Neural crest cell (in vitro differentiated cells): ENCODE results near the gene B4GALT2. TPM values are rescaled to one million over a fixed set of nuclear protein-coding genes. Genes with fewer than 3 reads are reported as not detected.

Experiments
- DNase-seq: peaks from one replicate; pipeline ENCODE4 v3.0.0; 2021; ENCODE audit warnings: low read depth, mixed read lengths, low spot score
- H3K27ac Mint-ChIP-seq: one replicate; pipeline ENCODE4 v1.8.0; 2021; ENCODE audit warnings: mild to moderate bottlenecking, mixed read lengths; ENCODE audit not compliant: unreplicated experiment
- H3K27me3 Mint-ChIP-seq: 2 replicates; pipeline ENCODE4 v1.8.0; 2021; ENCODE audit warnings: low read depth, mild to moderate bottlenecking, mixed read lengths
- H3K36me3 Mint-ChIP-seq: 2 replicates; pipeline ENCODE4 v1.8.0; 2021; ENCODE audit warnings: low read depth, mild to moderate bottlenecking, mixed read lengths
- H3K4me1 Mint-ChIP-seq: 2 replicates; pipeline ENCODE4 v1.8.0; 2021; ENCODE audit warnings: mixed read lengths
- H3K4me3 Mint-ChIP-seq: one replicate; pipeline ENCODE4 v1.8.0; 2021; ENCODE audit warnings: mild to moderate bottlenecking, mixed read lengths
- H3K9me3 Mint-ChIP-seq: 2 replicates; pipeline ENCODE4 v1.8.0; 2021; ENCODE audit warnings: mixed read lengths
- CTCF ChIP-seq: fragments of 200-600 bp; sonication (generic); conservative IDR thresholded peaks from 2 replicates; pipeline ENCODE4 v1.5.0; 2021; ENCODE audit warnings: antibody characterized with exemption, mild to moderate bottlenecking
- total RNA-seq: library from RNA; stranded (reverse); gene quantifications from 2 replicates; pipeline ENCODE4 v1.2.1, GENCODE V29; 2021

The B4GALT2 gene
- total RNA-seq, 1 donor from 2014 or later, result 88.7 TPM

DNA sequence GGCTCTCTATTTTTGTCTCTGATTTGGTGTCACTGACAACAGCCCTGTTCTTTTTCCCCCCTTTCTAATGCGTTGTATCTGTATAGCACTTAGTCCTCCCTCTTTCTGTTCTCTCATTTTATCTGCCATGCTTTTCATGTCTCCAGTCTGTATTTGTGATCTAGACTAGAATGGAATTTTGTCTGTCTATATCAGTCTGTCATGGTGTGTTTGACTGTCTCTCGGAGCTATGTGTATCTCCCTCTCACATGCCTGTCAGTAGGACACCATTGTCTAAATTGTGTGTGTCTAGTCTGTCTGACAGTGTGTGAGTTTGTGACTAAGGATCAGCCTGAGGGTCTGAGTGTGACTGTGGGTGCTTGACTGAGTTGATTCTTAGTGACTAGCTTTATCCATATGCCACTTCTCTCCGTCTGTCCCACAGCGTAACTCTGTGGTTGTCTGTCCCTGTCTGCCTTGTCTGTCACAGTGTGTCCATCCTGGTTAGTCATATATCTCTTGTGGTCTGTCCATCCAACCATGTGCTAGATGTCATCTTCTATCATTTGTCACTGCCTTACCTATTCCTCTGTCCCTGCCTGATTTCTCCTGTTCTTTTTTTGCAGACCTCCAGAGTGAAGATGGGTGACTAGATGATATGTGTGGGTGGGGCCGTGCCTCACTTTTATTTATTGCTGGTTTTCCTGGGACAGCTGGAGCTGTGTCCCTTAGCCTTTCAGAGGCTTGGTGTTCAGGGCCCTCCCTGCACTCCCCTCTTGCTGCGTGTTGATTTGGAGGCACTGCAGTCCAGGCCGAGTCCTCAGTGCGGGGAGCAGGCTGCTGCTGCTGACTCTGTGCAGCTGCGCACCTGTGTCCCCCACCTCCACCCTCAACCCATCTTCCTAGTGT is 1.4 kb upstream of the B4GALT2 start:
- no peak overlapping the region for H3K27ac Mint-ChIP-seq

GRCh38 chr1:43978264-43978550 is 803 bp upstream of the B4GALT2 start:
- H3K4me1 Mint-ChIP-seq, result peaks cover 65% of the 10 kb centered on the region
- H3K27ac Mint-ChIP-seq, result peak overlapping the region; percentile 93
- DNase-seq, result no peak
- H3K27me3 Mint-ChIP-seq, result no peaks in the 10 kb centered on the region
- peaks cover 18% of the 10 kb centered on the region for H3K36me3 Mint-ChIP-seq
- no peak for TF ChIP-seq CTCF
- peak overlapping the region; percentile 93 for H3K4me3 Mint-ChIP-seq
- no peaks in the 10 kb centered on the region for H3K9me3 Mint-ChIP-seq

More for the DNA sequence above, 1.4 kb upstream of the B4GALT2 start:
- Mint-ChIP-seq H3K4me3 (peak overlapping the region; percentile 93), H3K4me1 (peaks cover 60% of the 10 kb centered on the region), H3K27me3 (no peaks in the 10 kb centered on the region), H3K36me3 (peaks cover 17% of the 10 kb centered on the region), H3K9me3 (no peaks in the 10 kb centered on the region)
- DNase-seq, result no peak
- no peak for TF ChIP-seq CTCF

- peaks cover 60% of the 10 kb centered on the region for H3K4me1 Mint-ChIP-seq
- no peaks in the 10 kb centered on the region for H3K9me3 Mint-ChIP-seq
- peaks cover 18% of the 10 kb centered on the region for H3K36me3 Mint-ChIP-seq
- DNase-seq, result no peak
- H3K4me3 Mint-ChIP-seq, result no peak overlapping the region
- no peak for TF ChIP-seq CTCF
- H3K27me3 Mint-ChIP-seq, result no peaks in the 10 kb centered on the region
- H3K27ac Mint-ChIP-seq, result no peak overlapping the region
Observed at GRCh38 chr1:43979261-43979527, 184 bp downstream of the B4GALT2 start.

- H3K9me3 Mint-ChIP-seq, result no peaks in the 10 kb centered on the region
- no peaks in the 10 kb centered on the region for H3K27me3 Mint-ChIP-seq
- H3K4me1 Mint-ChIP-seq, result peaks cover 55% of the 10 kb centered on the region
- TF ChIP-seq CTCF, result no peak
- DNase-seq, result peak; percentile 35
- H3K4me3 Mint-ChIP-seq, result peak overlapping the region; percentile 96
- peak overlapping the region; percentile 91 for H3K27ac Mint-ChIP-seq
- peaks cover 18% of the 10 kb centered on the region for H3K36me3 Mint-ChIP-seq
Observed at GRCh38 chr1:43979528-43980254, 681 bp downstream of the B4GALT2 start.

DNA sequence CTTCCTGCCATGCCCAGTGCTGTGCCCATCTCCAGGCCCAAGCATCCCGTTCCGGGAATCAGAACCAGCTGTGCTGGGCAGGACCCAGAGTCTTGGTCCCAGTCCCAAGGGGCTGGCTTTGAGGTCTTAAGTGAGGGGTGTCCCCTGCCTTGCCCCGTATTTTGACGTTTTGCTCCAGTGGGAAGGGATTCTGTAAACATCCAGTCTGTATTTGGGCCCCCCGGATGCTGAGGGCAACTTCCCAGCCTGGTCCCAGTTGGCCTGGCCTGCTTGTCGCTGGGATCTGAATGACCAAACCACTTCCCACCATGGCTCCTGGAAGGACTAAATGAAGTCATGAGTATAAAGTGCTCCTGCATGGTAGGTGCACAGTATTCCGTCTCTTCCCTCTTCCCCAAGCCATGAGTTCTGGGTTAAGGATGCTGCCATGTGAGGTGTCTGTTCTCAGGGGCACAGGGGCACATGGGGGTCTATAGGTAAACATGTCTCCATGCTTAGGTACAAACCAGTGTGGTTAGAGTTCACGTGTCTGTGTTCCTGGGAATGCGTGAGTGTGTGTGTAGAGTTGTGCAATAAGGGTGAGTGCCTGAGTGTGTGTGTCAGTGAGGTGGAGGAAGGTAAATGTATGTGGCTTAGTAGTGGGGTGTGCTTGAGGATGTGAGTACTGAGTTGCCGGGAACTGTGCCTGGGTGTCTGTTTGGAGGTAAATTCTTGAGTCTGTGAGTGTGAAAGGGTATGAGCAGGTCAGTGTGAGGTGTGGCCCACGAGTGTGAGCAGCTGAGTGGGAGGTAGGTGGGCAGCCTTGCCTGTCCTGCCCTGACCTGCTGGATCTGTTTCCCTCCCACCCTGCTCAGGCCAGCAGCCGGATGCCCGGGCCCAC is 1.5 kb downstream of the B4GALT2 start:
- peaks cover 54% of the 10 kb centered on the region for H3K4me1 Mint-ChIP-seq
- no peak for DNase-seq
- no peaks in the 10 kb centered on the region for H3K27me3 Mint-ChIP-seq
- H3K4me3 Mint-ChIP-seq, result peak overlapping the region; percentile 96
- peak overlapping the region; percentile 93 for H3K27ac Mint-ChIP-seq
- TF ChIP-seq CTCF, result no peak
- H3K9me3 Mint-ChIP-seq, result no peaks in the 10 kb centered on the region
- H3K36me3 Mint-ChIP-seq, result peaks cover 18% of the 10 kb centered on the region
